DMS 273 treated with DMSO at 0.1 percent for 48 hours (cell line): ENCODE results near the gene TMEM170B.

Experiments used
- DNase-seq: peaks from one replicate; lab custom pipeline; 2025; lab: John Stamatoyannopoulos, UW

TMEM170B gene

GRCh38 chr6:11586117-11586516 is 48.6 kb downstream of the TMEM170B start:
- no peak for DNase-seq

GRCh38 chr6:11586536-11586935 is 49.0 kb downstream of the TMEM170B start:
- DNase-seq: no peak

GRCh38 chr6:11589261-11589660 is 51.7 kb downstream of the TMEM170B start:
- DNase-seq: no peak

GRCh38 chr6:11592294-11592906 is 54.9 kb downstream of the TMEM170B start:
- no peak for DNase-seq

GRCh38 chr6:11593096-11593495 is 55.5 kb downstream of the TMEM170B start:
- no peak for DNase-seq

GRCh38 chr6:11595903-11596302 is 58.4 kb downstream of the TMEM170B start:
- DNase-seq: no peak

GRCh38 chr6:11596640-11597237 is 59.2 kb downstream of the TMEM170B start:
- DNase-seq: no peak

GRCh38 chr6:11598687-11599086 is 61.1 kb downstream of the TMEM170B start:
- no peak for DNase-seq

- no peak for DNase-seq
These were observed 62.7 kb downstream of the TMEM170B start for GRCh38 chr6:11600251-11600650.

- DNase-seq: no peak
These were observed 64.4 kb downstream of the TMEM170B start for GRCh38 chr6:11601776-11602605.

- DNase-seq: no peak
These were observed 66.7 kb downstream of the TMEM170B start for GRCh38 chr6:11604215-11604614.

- DNase-seq: no peak
These were observed 67.4 kb downstream of the TMEM170B start for GRCh38 chr6:11604836-11605506.

- DNase-seq: no peak
These were observed 68.0 kb downstream of the TMEM170B start for GRCh38 chr6:11605507-11605905.

- no peak for DNase-seq
These were observed 68.8 kb downstream of the TMEM170B start for GRCh38 chr6:11606332-11606731.

- DNase-seq: no peak
These were observed 69.8 kb downstream of the TMEM170B start for GRCh38 chr6:11607383-11607782.

GRCh38 chr6:11608600-11609323 is 71.2 kb downstream of the TMEM170B start:
- no peak for DNase-seq

GRCh38 chr6:11609324-11610071 is 71.9 kb downstream of the TMEM170B start:
- DNase-seq: no peak

- DNase-seq: no peak
These were observed 75.8 kb downstream of the TMEM170B start for GRCh38 chr6:11613336-11613735.

- no peak for DNase-seq
These were observed 76.3 kb downstream of the TMEM170B start for GRCh38 chr6:11613858-11614257.

- DNase-seq: no peak
These were observed 77.1 kb downstream of the TMEM170B start for GRCh38 chr6:11614534-11615213.

- DNase-seq: no peak
These were observed 77.7 kb downstream of the TMEM170B start for GRCh38 chr6:11615214-11615602.
